Osteoblast (primary cell): ENCODE data around the gene PI4KA. TPM values are rescaled to one million over a fixed set of nuclear protein-coding genes. Genes with fewer than 3 reads are reported as not detected.
"Not testable (repeated sequence)": the region's sequence is repeated elsewhere in the genome, so short reads cannot be mapped to it uniquely, and the experiment has no call there.

Experiments
- DNase-seq: peaks from one replicate; pipeline ENCODE4 v3.0.0; 2011; ENCODE audit warnings: low spot score, mixed read lengths; ENCODE audit not compliant: insufficient read length; ENCODE audit errors: missing footprints
- H2AFZ ChIP-seq: 2 replicates; pipeline ENCODE4 v1.6.0; 2011; ENCODE audit warnings: mild to moderate bottlenecking, low read length
- H3K27ac ChIP-seq: 2 replicates; pipeline ENCODE4 v1.5.1; 2011; ENCODE audit warnings: mild to moderate bottlenecking, low read depth, low read length, moderate library complexity
- H3K27me3 ChIP-seq: 2 replicates; pipeline ENCODE4 v1.6.0; 2012; ENCODE audit warnings: mild to moderate bottlenecking, control low read depth, inconsistent platforms, low read length, moderate library complexity; ENCODE audit not compliant: insufficient read depth
- H3K36me3 ChIP-seq: 2 replicates; pipeline ENCODE4 v1.5.1; 2011; ENCODE audit warnings: mild to moderate bottlenecking, low read length, control low read depth, moderate library complexity; ENCODE audit not compliant: insufficient read depth
- H3K4me1 ChIP-seq: 2 replicates; pipeline ENCODE4 v1.5.1; 2011; ENCODE audit warnings: mild to moderate bottlenecking, low read length, control low read depth, moderate library complexity; ENCODE audit not compliant: insufficient read depth
- H3K4me2 ChIP-seq: 2 replicates; pipeline ENCODE4 v1.6.0; 2011; ENCODE audit warnings: mild to moderate bottlenecking, low read length; ENCODE audit not compliant: insufficient read depth
- H3K4me3 ChIP-seq: fragments of 200-600 bp; sonication (generic); 3 replicates; pipeline ENCODE4 v1.5.1; 2012; ENCODE audit warnings: mild to moderate bottlenecking, low read length, inconsistent platforms; ENCODE audit not compliant: insufficient read depth
- H3K79me2 ChIP-seq: 2 replicates; pipeline ENCODE4 v1.6.0; 2012; ENCODE audit warnings: mild to moderate bottlenecking, low read length, control low read depth, inconsistent platforms; ENCODE audit not compliant: insufficient read depth
- H3K9me3 ChIP-seq: 2 replicates; pipeline ENCODE4 v1.5.1; 2011; ENCODE audit warnings: low read depth, low read length, control low read depth
- H4K20me1 ChIP-seq: 2 replicates; pipeline ENCODE4 v1.6.0; 2012; ENCODE audit warnings: mild to moderate bottlenecking, low read length, control low read depth; ENCODE audit not compliant: insufficient read depth
- CTCF ChIP-seq: IDR thresholded peaks from 2 replicates; pipeline ENCODE4 v1.5.1; 2011; ENCODE audit warnings: mild to moderate bottlenecking, low read depth, low read length, moderate library complexity; ENCODE audit errors: extremely low read depth
- total RNA-seq: library from RNA; depleted of rRNA; stranded (reverse); fragments of >200 nt; gene quantifications from 2 replicates; pipeline ENCODE4 v1.2.3, GENCODE V29; 2012

Gene PI4KA
- total RNA-seq, 1 donor: 61.9 TPM

- Histone ChIP-seq H3K4me3 (no peak overlapping the region), H3K79me2 (no peaks in the 10 kb centered on the region), H3K36me3 (no peaks in the 10 kb centered on the region), H3K9me3 (no peaks in the 10 kb centered on the region), H3K27ac (peak overlapping the region; percentile 55), H4K20me1 (no peaks in the 10 kb centered on the region), H3K27me3 (no peaks in the 10 kb centered on the region), H3K4me1 (peaks cover 23% of the 10 kb centered on the region), H2AFZ (no peak overlapping the region), H3K4me2 (peak overlapping the region; percentile 22)
- no peak for TF ChIP-seq CTCF
- DNase-seq: no peak
Measured at GRCh38 chr22:20904980-20905355, 46.4 kb upstream of the PI4KA start.

GRCh38 chr22:20904008-20904979, 45.7 kb upstream of the PI4KA start:
- H3K27ac ChIP-seq: peak overlapping the region; percentile 55
- no peak overlapping the region for H3K4me3 ChIP-seq
- peak overlapping the region; percentile 22 for H3K4me2 ChIP-seq
- H2AFZ ChIP-seq: no peak overlapping the region
- DNase-seq: peak; percentile 91
- H3K27me3 ChIP-seq: no peaks in the 10 kb centered on the region
- peaks cover 23% of the 10 kb centered on the region for H3K4me1 ChIP-seq
- no peaks in the 10 kb centered on the region for H4K20me1 ChIP-seq
- no peaks in the 10 kb centered on the region for H3K36me3 ChIP-seq
- no peaks in the 10 kb centered on the region for H3K9me3 ChIP-seq
- no peak for TF ChIP-seq CTCF
- no peaks in the 10 kb centered on the region for H3K79me2 ChIP-seq

GRCh38 chr22:20903093-20903492, 44.5 kb upstream of the PI4KA start:
- Histone ChIP-seq H3K9me3 (no peaks in the 10 kb centered on the region), H3K79me2 (no peaks in the 10 kb centered on the region), H2AFZ (no peak overlapping the region), H4K20me1 (no peaks in the 10 kb centered on the region), H3K4me3 (no peak overlapping the region), H3K4me1 (peaks cover 23% of the 10 kb centered on the region), H3K36me3 (no peaks in the 10 kb centered on the region), H3K27me3 (no peaks in the 10 kb centered on the region), H3K4me2 (no peak overlapping the region), H3K27ac (no peak overlapping the region)
- DNase-seq: no peak
- TF ChIP-seq CTCF: no peak

GRCh38 chr22:20901093-20902033, 42.8 kb upstream of the PI4KA start:
- not testable (repeated sequence) for H2AFZ ChIP-seq, H4K20me1 ChIP-seq, H3K4me3 ChIP-seq, H3K79me2 ChIP-seq, H3K36me3 ChIP-seq, H3K4me2 ChIP-seq, H3K27me3 ChIP-seq, H3K9me3 ChIP-seq, H3K27ac ChIP-seq, DNase-seq
- peaks cover 23% of the 10 kb centered on the region for H3K4me1 ChIP-seq
